ENCODE data around the gene BRCA2.

DNA sequence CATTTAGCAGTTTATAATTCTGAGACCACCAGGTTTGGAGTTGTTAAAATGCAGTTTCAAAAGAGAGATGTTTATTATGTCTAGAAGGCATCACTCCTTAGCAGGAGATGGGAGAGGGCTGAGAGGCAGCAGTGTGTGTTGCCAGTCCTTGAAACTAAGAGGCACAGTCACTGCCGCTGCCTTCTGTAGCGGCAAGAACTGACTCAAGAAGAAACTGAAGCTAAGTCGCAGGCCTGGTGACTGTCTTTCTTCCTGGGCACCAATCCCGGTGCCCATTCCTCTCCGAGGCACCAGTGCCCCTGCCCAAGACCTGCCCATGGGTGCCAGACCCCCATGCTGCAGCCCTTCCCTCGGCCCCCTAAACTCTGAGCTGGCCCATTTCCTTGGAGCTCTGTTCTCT is 92.5 kb downstream of the BRCA2 start:
- no peak for TF ChIP-seq POLR2A (IDR thresholded peaks at IDR 0.05)
- TF ChIP-seq, protein P1, sequence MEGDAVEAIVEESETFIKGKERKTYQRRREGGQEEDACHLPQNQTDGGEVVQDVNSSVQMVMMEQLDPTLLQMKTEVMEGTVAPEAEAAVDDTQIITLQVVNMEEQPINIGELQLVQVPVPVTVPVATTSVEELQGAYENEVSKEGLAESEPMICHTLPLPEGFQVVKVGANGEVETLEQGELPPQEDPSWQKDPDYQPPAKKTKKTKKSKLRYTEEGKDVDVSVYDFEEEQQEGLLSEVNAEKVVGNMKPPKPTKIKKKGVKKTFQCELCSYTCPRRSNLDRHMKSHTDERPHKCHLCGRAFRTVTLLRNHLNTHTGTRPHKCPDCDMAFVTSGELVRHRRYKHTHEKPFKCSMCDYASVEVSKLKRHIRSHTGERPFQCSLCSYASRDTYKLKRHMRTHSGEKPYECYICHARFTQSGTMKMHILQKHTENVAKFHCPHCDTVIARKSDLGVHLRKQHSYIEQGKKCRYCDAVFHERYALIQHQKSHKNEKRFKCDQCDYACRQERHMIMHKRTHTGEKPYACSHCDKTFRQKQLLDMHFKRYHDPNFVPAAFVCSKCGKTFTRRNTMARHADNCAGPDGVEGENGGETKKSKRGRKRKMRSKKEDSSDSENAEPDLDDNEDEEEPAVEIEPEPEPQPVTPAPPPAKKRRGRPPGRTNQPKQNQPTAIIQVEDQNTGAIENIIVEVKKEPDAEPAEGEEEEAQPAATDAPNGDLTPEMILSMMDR (IDR thresholded peaks at IDR 0.05) = no peak

Data from esophagus squamous epithelium (tissue), 4 donors.